Endothelial cell of umbilical vein (primary cell): ENCODE measurements around the gene MIER1.

Source experiments
- CTCF ChIP-seq, 2 donors: IDR thresholded peaks; 1 replicate in 1 of 2; 2 replicates in 1 of 2; pipeline ENCODE4 v1.5.1; 2011; ENCODE audit warnings: low read length in 2 of 2, mild to moderate bottlenecking in 2 of 2, moderate library complexity in 2 of 2, control low read depth in 1 of 2, inconsistent platforms in 1 of 2, low read depth in 1 of 2; ENCODE audit not compliant: insufficient read depth in 1 of 2; ENCODE audit errors: extremely low read depth in 1 of 2
- EZH2 ChIP-seq: IDR thresholded peaks from 2 replicates; pipeline ENCODE4 v1.6.1; 2012; ENCODE audit warnings: borderline replicate concordance, low read depth, mild to moderate bottlenecking, moderate library complexity, low read length, inconsistent platforms; ENCODE audit not compliant: severe bottlenecking
- FOS ChIP-seq: IDR thresholded peaks from 2 replicates; pipeline ENCODE4 v1.6.1; 2011; ENCODE audit warnings: mild to moderate bottlenecking, low read length, moderate library complexity, borderline replicate concordance; ENCODE audit not compliant: insufficient read depth
- GATA2 ChIP-seq: IDR thresholded peaks from 2 replicates; pipeline ENCODE4 v1.7.0; 2011; ENCODE audit warnings: low read depth, mild to moderate bottlenecking, moderate library complexity, mixed read lengths, low read length; ENCODE audit not compliant: insufficient read length, insufficient read depth
- POLR2A ChIP-seq: IDR thresholded peaks from 2 replicates; pipeline ENCODE4 v1.6.1; 2012; ENCODE audit warnings: low read depth, mild to moderate bottlenecking, control low read depth, low read length
- TF ChIP-seq, protein P1 (sequence below): IDR thresholded peaks from 2 replicates; pipeline ENCODE4 v1.6.1; 2011; ENCODE audit not compliant: insufficient read depth, insufficient read length

GRCh38 chr1:67031121-67031858, 106.5 kb downstream of the MIER1 start:
- TF ChIP-seq POLR2A (no peak), CTCF (IDR thresholded peaks at IDR 0.05; ENCODE audit: extremely low read depth in 1 of 2, insufficient read depth in 1 of 2, low read depth in 1 of 2, low read length in 2 of 2) (no peak), FOS (no peak), EZH2 (no peak), GATA2 (no peak)
- TF ChIP-seq, protein P1, sequence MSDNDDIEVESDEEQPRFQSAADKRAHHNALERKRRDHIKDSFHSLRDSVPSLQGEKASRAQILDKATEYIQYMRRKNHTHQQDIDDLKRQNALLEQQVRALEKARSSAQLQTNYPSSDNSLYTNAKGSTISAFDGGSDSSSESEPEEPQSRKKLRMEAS = no peak
